Uterus (tissue), 2 donors: ENCODE results near the gene RNF151.

Experiments
- POLR2A ChIP-seq, 2 donors: fragments of 450-650 bp; IDR thresholded peaks; one replicate each; pipeline ENCODE4 v1.6.1; 2016; ENCODE audit warnings: antibody characterized with exemption in 2 of 2, mild to moderate bottlenecking in 1 of 2, moderate library complexity in 1 of 2
- TF ChIP-seq, protein P1 (sequence below), 4 experiments: fragments of 200-600 bp in 2 of 4; fragments of 450-650 bp in 2 of 4; sonication (generic) in 2 of 4; IDR thresholded peaks; one replicate each; pipeline ENCODE4 v1.5.1; 2016 to 2019; ENCODE audit warnings: antibody characterized with exemption in 4 of 4, mild to moderate bottlenecking in 2 of 4, moderate library complexity in 1 of 4

DNA sequence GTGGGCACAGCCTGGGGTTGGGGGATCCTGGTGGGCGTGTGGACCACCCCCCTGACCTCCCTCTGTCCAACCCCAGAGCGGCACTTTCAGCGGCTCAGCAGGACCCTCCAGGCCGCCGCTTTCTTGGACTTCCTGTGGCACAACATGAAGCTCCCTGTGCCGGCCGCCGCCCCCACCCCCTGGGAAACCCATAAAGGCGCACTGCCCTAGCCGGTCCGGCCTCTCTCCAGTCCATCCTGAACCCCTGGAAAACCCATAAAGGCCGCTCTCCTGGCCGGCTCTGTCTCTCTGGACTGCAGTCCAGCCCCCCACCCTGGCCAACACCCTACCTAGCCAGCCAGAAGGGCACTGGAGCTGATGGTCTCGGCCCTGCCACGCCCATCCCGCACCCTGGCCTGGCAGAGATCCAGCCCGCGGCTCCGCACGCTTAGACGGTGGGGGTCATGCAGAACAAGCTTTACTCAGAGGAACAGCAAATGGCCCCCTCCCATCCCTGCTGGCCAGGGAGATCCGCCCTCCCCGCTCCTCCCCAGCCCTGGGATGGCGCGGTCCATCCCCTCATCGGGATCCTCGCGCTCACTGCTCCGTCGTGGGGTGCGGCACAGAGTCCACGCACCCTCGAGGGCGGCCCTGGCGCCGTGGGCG is 11.9 kb downstream of the RNF151 start:
- TF ChIP-seq, protein P1, sequence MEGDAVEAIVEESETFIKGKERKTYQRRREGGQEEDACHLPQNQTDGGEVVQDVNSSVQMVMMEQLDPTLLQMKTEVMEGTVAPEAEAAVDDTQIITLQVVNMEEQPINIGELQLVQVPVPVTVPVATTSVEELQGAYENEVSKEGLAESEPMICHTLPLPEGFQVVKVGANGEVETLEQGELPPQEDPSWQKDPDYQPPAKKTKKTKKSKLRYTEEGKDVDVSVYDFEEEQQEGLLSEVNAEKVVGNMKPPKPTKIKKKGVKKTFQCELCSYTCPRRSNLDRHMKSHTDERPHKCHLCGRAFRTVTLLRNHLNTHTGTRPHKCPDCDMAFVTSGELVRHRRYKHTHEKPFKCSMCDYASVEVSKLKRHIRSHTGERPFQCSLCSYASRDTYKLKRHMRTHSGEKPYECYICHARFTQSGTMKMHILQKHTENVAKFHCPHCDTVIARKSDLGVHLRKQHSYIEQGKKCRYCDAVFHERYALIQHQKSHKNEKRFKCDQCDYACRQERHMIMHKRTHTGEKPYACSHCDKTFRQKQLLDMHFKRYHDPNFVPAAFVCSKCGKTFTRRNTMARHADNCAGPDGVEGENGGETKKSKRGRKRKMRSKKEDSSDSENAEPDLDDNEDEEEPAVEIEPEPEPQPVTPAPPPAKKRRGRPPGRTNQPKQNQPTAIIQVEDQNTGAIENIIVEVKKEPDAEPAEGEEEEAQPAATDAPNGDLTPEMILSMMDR (IDR thresholded peaks at IDR 0.05), result no peak
- TF ChIP-seq POLR2A (IDR thresholded peaks at IDR 0.05), result no peak
